ENCODE results near the gene SOX6.

The SOX6 gene

GRCh38 chr11:16226245-16226644, 130.1 kb downstream of the SOX6 start:
- Histone ChIP-seq H3K79me1 (ENCODE audit: low read depth, low read length) (no peaks in the 10 kb centered on the region), H3K4me3 (ENCODE audit: low read length in 2 of 2) (no peak overlapping the region), H2AK5ac (ENCODE audit: low read depth, low read length) (no peak overlapping the region)

DNA sequence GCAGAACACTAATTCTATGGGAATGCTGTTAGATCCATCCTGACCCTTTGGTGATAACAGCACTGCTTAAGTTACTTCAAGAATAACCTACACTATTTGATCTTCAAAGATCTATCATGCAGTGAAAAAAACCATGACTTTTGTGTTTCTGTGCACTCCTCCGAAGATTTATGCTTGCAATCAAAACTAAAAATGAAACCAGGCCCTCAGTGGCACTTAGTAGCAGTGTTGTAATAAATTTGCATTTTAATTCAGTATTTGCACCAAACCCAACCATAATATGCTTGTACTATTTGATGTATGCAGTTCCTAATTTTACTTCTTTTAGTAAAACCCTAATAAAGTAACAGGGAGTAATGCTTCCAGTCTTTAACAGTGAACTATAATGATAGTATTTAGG, 130.7 kb downstream of the SOX6 start:
- no peak overlapping the region for H4K8ac ChIP-seq (ENCODE audit: low read depth, low read length)
- no peak overlapping the region for H2BK120ac ChIP-seq (ENCODE audit: low read depth, low read length)
- no peak overlapping the region for H4K91ac ChIP-seq (ENCODE audit: low read depth, low read length, poor library complexity)
- H2BK5ac ChIP-seq (ENCODE audit: low read length) = no peak overlapping the region
- no peak overlapping the region for H2AFZ ChIP-seq (ENCODE audit: low read length)
- no peak overlapping the region for H2AK5ac ChIP-seq (ENCODE audit: low read depth, low read length)
- no peaks in the 10 kb centered on the region for H3K27me3 ChIP-seq (ENCODE audit: control insufficient read depth in 3 of 3, insufficient read depth in 3 of 3, low read depth in 1 of 3, low read length in 3 of 3)
- H2BK15ac ChIP-seq (ENCODE audit: low read length) = no peak overlapping the region
- H3K4me2 ChIP-seq (ENCODE audit: insufficient read depth, low read length, poor library complexity, severe bottlenecking) = no peak overlapping the region
- H3K4me1 ChIP-seq (ENCODE audit: control insufficient read depth in 2 of 2, insufficient read depth in 1 of 2, low read depth in 1 of 2, low read length in 2 of 2) = no peaks in the 10 kb centered on the region
- no peak for DNase-seq (ENCODE audit: low spot score)
- no peak overlapping the region for H2BK12ac ChIP-seq (ENCODE audit: low read length)
- no peak overlapping the region for H3K18ac ChIP-seq (ENCODE audit: low read length)
- no peak overlapping the region for H3K27ac ChIP-seq (replicated peaks; ENCODE audit: low read length)
- H3K23ac ChIP-seq (ENCODE audit: low read depth, low read length, poor library complexity) = no peak overlapping the region
- no peak overlapping the region for H3K14ac ChIP-seq (ENCODE audit: low read length)
- WGBS, 2 donors (ENCODE audit: extremely low coverage in 2 of 2, insufficient read length in 2 of 2, insufficient replicate concordance in 1 of 2) = no CpG with 5 or more reads among the region's 1 CpG
- H3K9me3 ChIP-seq (replicated peaks in 1 of 2; ENCODE audit: control insufficient read depth in 2 of 2, insufficient read depth in 1 of 2, low read depth in 1 of 2, low read length in 2 of 2) = no peaks in the 10 kb centered on the region
- no peak overlapping the region for H3K9ac ChIP-seq (ENCODE audit: low read depth, low read length, poor library complexity)
- H3K79me1 ChIP-seq (ENCODE audit: low read depth, low read length) = no peaks in the 10 kb centered on the region
- H3K36me3 ChIP-seq (replicated peaks in 1 of 2; ENCODE audit: control insufficient read depth in 2 of 2, insufficient read depth in 2 of 2, low read length in 2 of 2) = no peaks in the 10 kb centered on the region
- no peak overlapping the region for H3K4ac ChIP-seq (ENCODE audit: low read length)
- no peak overlapping the region for H3K4me3 ChIP-seq (ENCODE audit: low read length in 2 of 2)

More at GRCh38 chr11:16226245-16226644, 130.1 kb downstream of the SOX6 start:
- H2BK120ac ChIP-seq (ENCODE audit: low read depth, low read length) = no peak overlapping the region
- no peak overlapping the region for H2AFZ ChIP-seq (ENCODE audit: low read length)
- H3K27ac ChIP-seq (replicated peaks; ENCODE audit: low read length) = no peak overlapping the region
- H3K27me3 ChIP-seq (ENCODE audit: control insufficient read depth in 3 of 3, insufficient read depth in 3 of 3, low read depth in 1 of 3, low read length in 3 of 3) = no peaks in the 10 kb centered on the region
- no peaks in the 10 kb centered on the region for H3K9me3 ChIP-seq (replicated peaks in 1 of 2; ENCODE audit: control insufficient read depth in 2 of 2, insufficient read depth in 1 of 2, low read depth in 1 of 2, low read length in 2 of 2)
- no CpG with 5 or more reads among the region's 3 CpGs for WGBS, 2 donors (ENCODE audit: extremely low coverage in 2 of 2, insufficient read length in 2 of 2, insufficient replicate concordance in 1 of 2)
- no peak overlapping the region for H3K4ac ChIP-seq (ENCODE audit: low read length)
- no peak overlapping the region for H2BK15ac ChIP-seq (ENCODE audit: low read length)
- no peaks in the 10 kb centered on the region for H3K4me1 ChIP-seq (ENCODE audit: control insufficient read depth in 2 of 2, insufficient read depth in 1 of 2, low read depth in 1 of 2, low read length in 2 of 2)
- H2BK5ac ChIP-seq (ENCODE audit: low read length) = no peak overlapping the region
- H3K9ac ChIP-seq (ENCODE audit: low read depth, low read length, poor library complexity) = no peak overlapping the region
- H3K4me2 ChIP-seq (ENCODE audit: insufficient read depth, low read length, poor library complexity, severe bottlenecking) = no peak overlapping the region
- H3K14ac ChIP-seq (ENCODE audit: low read length) = no peak overlapping the region
- H4K91ac ChIP-seq (ENCODE audit: low read depth, low read length, poor library complexity) = no peak overlapping the region
- no peaks in the 10 kb centered on the region for H3K36me3 ChIP-seq (replicated peaks in 1 of 2; ENCODE audit: control insufficient read depth in 2 of 2, insufficient read depth in 2 of 2, low read length in 2 of 2)
- H2BK12ac ChIP-seq (ENCODE audit: low read length) = no peak overlapping the region
- no peak overlapping the region for H3K18ac ChIP-seq (ENCODE audit: low read length)
- DNase-seq (ENCODE audit: low spot score) = no peak
- H4K8ac ChIP-seq (ENCODE audit: low read depth, low read length) = no peak overlapping the region
- no peak overlapping the region for H3K23ac ChIP-seq (ENCODE audit: low read depth, low read length, poor library complexity)

DNA sequence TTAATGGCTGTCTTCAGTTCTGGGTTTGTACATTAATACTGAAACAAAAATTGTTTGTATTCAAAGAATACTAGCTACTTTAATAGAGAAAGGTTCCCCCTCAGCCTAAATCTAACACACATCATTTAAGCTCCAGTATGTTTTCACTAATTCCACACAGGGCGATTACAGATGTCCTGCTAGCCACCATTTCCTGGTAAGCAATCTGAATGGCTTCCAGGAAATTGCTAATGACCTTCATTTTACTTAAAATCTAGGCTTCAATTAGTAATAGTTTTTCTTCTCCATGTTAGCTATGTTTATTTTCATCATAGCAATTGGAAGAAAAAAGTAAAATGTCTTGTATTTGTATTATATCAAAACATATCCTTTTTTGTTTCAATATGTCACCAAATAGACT, 132.8 kb downstream of the SOX6 start:
- no peak overlapping the region for H2BK120ac ChIP-seq (ENCODE audit: low read depth, low read length)
- no CpG with 5 or more reads among the region's 1 CpG for WGBS, 2 donors (ENCODE audit: extremely low coverage in 2 of 2, insufficient read length in 2 of 2, insufficient replicate concordance in 1 of 2)
- H3K4me3 ChIP-seq (ENCODE audit: low read length in 2 of 2) = no peak overlapping the region
- no peak overlapping the region for H3K18ac ChIP-seq (ENCODE audit: low read length)
- no peaks in the 10 kb centered on the region for H3K27me3 ChIP-seq (ENCODE audit: control insufficient read depth in 3 of 3, insufficient read depth in 3 of 3, low read depth in 1 of 3, low read length in 3 of 3)
- no peak overlapping the region for H3K27ac ChIP-seq (replicated peaks; ENCODE audit: low read length)
- no peaks in the 10 kb centered on the region for H3K79me1 ChIP-seq (ENCODE audit: low read depth, low read length)
- H2AK5ac ChIP-seq (ENCODE audit: low read depth, low read length) = no peak overlapping the region
- H2BK15ac ChIP-seq (ENCODE audit: low read length) = no peak overlapping the region
- no peaks in the 10 kb centered on the region for H3K9me3 ChIP-seq (replicated peaks in 1 of 2; ENCODE audit: control insufficient read depth in 2 of 2, insufficient read depth in 1 of 2, low read depth in 1 of 2, low read length in 2 of 2)
- no peak overlapping the region for H2BK5ac ChIP-seq (ENCODE audit: low read length)
- H3K4me1 ChIP-seq (ENCODE audit: control insufficient read depth in 2 of 2, insufficient read depth in 1 of 2, low read depth in 1 of 2, low read length in 2 of 2) = no peaks in the 10 kb centered on the region
- H3K4ac ChIP-seq (ENCODE audit: low read length) = no peak overlapping the region
- H3K9ac ChIP-seq (ENCODE audit: low read depth, low read length, poor library complexity) = no peak overlapping the region
- H4K8ac ChIP-seq (ENCODE audit: low read depth, low read length) = no peak overlapping the region
- no peak overlapping the region for H3K4me2 ChIP-seq (ENCODE audit: insufficient read depth, low read length, poor library complexity, severe bottlenecking)
- H2BK12ac ChIP-seq (ENCODE audit: low read length) = no peak overlapping the region
- no peak overlapping the region for H3K14ac ChIP-seq (ENCODE audit: low read length)
- H3K36me3 ChIP-seq (replicated peaks in 1 of 2; ENCODE audit: control insufficient read depth in 2 of 2, insufficient read depth in 2 of 2, low read length in 2 of 2) = no peaks in the 10 kb centered on the region
- H4K91ac ChIP-seq (ENCODE audit: low read depth, low read length, poor library complexity) = no peak overlapping the region
- no peak overlapping the region for H3K23ac ChIP-seq (ENCODE audit: low read depth, low read length, poor library complexity)
- no peak for DNase-seq (ENCODE audit: low spot score)
- no peak overlapping the region for H2AFZ ChIP-seq (ENCODE audit: low read length)

- DNase-seq (ENCODE audit: low spot score) = no peak
Measured at GRCh38 chr11:16217631-16218030, 138.7 kb downstream of the SOX6 start.

More at GRCh38 chr11:16217631-16218030, 138.7 kb downstream of the SOX6 start:
- Histone ChIP-seq H2AK5ac (ENCODE audit: low read depth, low read length) (no peak overlapping the region), H3K9ac (ENCODE audit: low read depth, low read length, poor library complexity) (no peak overlapping the region), H2BK5ac (ENCODE audit: low read length) (no peak overlapping the region), H3K4me1 (ENCODE audit: control insufficient read depth in 2 of 2, insufficient read depth in 1 of 2, low read depth in 1 of 2, low read length in 2 of 2) (no peaks in the 10 kb centered on the region), H4K8ac (ENCODE audit: low read depth, low read length) (no peak overlapping the region), H3K18ac (ENCODE audit: low read length) (no peak overlapping the region), H3K9me3 (replicated peaks in 1 of 2; ENCODE audit: control insufficient read depth in 2 of 2, insufficient read depth in 1 of 2, low read depth in 1 of 2, low read length in 2 of 2) (no peaks in the 10 kb centered on the region), H3K27ac (replicated peaks; ENCODE audit: low read length) (no peak overlapping the region), H3K4me3 (ENCODE audit: low read length in 2 of 2) (no peak overlapping the region), H2BK15ac (ENCODE audit: low read length) (no peak overlapping the region), H2BK120ac (ENCODE audit: low read depth, low read length) (no peak overlapping the region), H3K27me3 (ENCODE audit: control insufficient read depth in 3 of 3, insufficient read depth in 3 of 3, low read depth in 1 of 3, low read length in 3 of 3) (no peaks in the 10 kb centered on the region), H3K14ac (ENCODE audit: low read length) (no peak overlapping the region), H3K23ac (ENCODE audit: low read depth, low read length, poor library complexity) (no peak overlapping the region), H2BK12ac (ENCODE audit: low read length) (no peak overlapping the region), H3K4ac (ENCODE audit: low read length) (no peak overlapping the region), H3K4me2 (ENCODE audit: insufficient read depth, low read length, poor library complexity, severe bottlenecking) (no peak overlapping the region), H4K91ac (ENCODE audit: low read depth, low read length, poor library complexity) (no peak overlapping the region), H3K36me3 (replicated peaks in 1 of 2; ENCODE audit: control insufficient read depth in 2 of 2, insufficient read depth in 2 of 2, low read length in 2 of 2) (no peaks in the 10 kb centered on the region), H2AFZ (ENCODE audit: low read length) (no peak overlapping the region), H3K79me1 (ENCODE audit: low read depth, low read length) (no peaks in the 10 kb centered on the region)
- no CpG with 5 or more reads among the region's 3 CpGs for WGBS, 2 donors (ENCODE audit: extremely low coverage in 2 of 2, insufficient read length in 2 of 2, insufficient replicate concordance in 1 of 2)

Data from neuronal stem cell (in vitro differentiated cells).